Ishikawa (cell line): ENCODE results near the gene AP1M2.

Experiments used
- CEBPB ChIP-seq: IDR thresholded peaks from 2 replicates; pipeline ENCODE4 v1.6.1; 2012
- CREB1 ChIP-seq: IDR thresholded peaks from 2 replicates; pipeline ENCODE4 v1.6.1; 2012; ENCODE audit warnings: low read depth
- EGR1 ChIP-seq: IDR thresholded peaks from 2 replicates; pipeline ENCODE4 v1.6.1; 2012
- EP300 ChIP-seq: IDR thresholded peaks from 2 replicates; pipeline ENCODE4 v1.6.1; 2012; ENCODE audit warnings: borderline replicate concordance
- FOXM1 ChIP-seq: IDR thresholded peaks from 2 replicates; pipeline ENCODE4 v1.6.1; 2012; ENCODE audit warnings: low read depth, borderline replicate concordance
- MAX ChIP-seq: IDR thresholded peaks from 2 replicates; pipeline ENCODE4 v1.6.1; 2012
- NFIC ChIP-seq: IDR thresholded peaks from 2 replicates; pipeline ENCODE4 v1.6.1; 2012
- RAD21 ChIP-seq: IDR thresholded peaks from 2 replicates; pipeline ENCODE4 v1.6.1; 2012; ENCODE audit warnings: low read depth
- TAF1 ChIP-seq: IDR thresholded peaks from 2 replicates; pipeline ENCODE4 v1.6.1; 2012; ENCODE audit warnings: low read depth, mild to moderate bottlenecking
- TCF12 ChIP-seq: IDR thresholded peaks from 2 replicates; pipeline ENCODE4 v1.6.1; 2012; ENCODE audit warnings: low read depth
- TEAD4 ChIP-seq: IDR thresholded peaks from 2 replicates; pipeline ENCODE4 v1.6.1; 2012
- YY1 ChIP-seq: IDR thresholded peaks from 2 replicates; pipeline ENCODE4 v1.6.1; 2012; ENCODE audit warnings: low read depth
- ZBTB7A ChIP-seq: IDR thresholded peaks from 2 replicates; pipeline ENCODE4 v1.6.1; 2012; ENCODE audit warnings: low read depth
- TF ChIP-seq, protein P1 (sequence below): IDR thresholded peaks from 2 replicates; pipeline ENCODE4 v1.6.1; 2012; ENCODE audit warnings: low read depth, mild to moderate bottlenecking
- TF ChIP-seq, protein P2 (sequence below): IDR thresholded peaks from 2 replicates; pipeline ENCODE4 v1.6.1; 2012

AP1M2 gene

GRCh38 chr19:10574462-10574861 lies 12.7 kb downstream of the AP1M2 start:
- TF ChIP-seq TAF1 (no peak), CREB1 (no peak), NFIC (no peak), TCF12 (no peak), MAX (no peak), RAD21 (no peak), ZBTB7A (no peak), EP300 (no peak), TEAD4 (no peak), EGR1 (no peak), CEBPB (no peak)
- TF ChIP-seq, protein P1, sequence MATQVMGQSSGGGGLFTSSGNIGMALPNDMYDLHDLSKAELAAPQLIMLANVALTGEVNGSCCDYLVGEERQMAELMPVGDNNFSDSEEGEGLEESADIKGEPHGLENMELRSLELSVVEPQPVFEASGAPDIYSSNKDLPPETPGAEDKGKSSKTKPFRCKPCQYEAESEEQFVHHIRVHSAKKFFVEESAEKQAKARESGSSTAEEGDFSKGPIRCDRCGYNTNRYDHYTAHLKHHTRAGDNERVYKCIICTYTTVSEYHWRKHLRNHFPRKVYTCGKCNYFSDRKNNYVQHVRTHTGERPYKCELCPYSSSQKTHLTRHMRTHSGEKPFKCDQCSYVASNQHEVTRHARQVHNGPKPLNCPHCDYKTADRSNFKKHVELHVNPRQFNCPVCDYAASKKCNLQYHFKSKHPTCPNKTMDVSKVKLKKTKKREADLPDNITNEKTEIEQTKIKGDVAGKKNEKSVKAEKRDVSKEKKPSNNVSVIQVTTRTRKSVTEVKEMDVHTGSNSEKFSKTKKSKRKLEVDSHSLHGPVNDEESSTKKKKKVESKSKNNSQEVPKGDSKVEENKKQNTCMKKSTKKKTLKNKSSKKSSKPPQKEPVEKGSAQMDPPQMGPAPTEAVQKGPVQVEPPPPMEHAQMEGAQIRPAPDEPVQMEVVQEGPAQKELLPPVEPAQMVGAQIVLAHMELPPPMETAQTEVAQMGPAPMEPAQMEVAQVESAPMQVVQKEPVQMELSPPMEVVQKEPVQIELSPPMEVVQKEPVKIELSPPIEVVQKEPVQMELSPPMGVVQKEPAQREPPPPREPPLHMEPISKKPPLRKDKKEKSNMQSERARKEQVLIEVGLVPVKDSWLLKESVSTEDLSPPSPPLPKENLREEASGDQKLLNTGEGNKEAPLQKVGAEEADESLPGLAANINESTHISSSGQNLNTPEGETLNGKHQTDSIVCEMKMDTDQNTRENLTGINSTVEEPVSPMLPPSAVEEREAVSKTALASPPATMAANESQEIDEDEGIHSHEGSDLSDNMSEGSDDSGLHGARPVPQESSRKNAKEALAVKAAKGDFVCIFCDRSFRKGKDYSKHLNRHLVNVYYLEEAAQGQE = no peak

DNA sequence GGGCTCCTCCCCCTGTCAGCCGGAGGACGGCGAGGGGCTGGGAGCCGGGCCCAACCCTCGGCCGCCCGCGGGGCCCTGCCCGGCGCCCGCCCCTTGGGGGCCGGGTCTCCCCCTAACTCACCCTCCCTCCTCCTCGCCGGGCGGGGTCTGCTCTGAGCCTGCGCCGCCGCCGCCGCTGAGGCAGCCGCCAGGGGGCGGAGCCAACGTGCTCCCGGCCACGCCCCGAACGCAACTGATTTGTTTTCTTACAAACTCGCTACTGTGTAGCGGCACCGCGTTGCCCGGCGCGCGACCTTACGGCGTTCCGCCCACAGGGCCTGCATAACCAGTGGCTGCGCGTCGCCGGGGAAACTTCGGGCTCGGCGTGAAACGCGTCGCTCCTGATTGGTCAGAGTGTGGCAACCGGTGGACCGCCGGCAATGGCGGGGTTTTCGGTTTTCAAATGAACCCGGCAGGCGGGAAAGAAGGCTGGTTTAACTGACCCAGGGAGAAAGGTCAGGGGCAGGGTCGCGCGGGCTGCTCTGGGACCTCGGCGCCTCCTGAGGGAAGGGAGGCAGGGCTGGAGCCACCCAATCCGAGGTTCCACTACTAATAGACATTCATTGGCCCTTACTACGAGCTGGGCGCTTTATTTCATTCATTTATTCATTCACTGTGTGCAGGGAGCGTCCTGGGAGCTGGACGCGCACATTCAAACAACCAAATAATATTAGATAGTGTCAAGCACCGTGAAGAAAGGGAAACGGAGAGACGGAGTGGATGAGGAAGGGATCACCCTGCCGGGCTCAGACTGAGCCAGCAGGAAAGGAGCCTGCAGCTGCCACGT lies 18.1 kb downstream of the AP1M2 start, which contains the start of gene CDKN2D:
Gene CDKN2D, minus strand, starts transcription at position 154 of the 826 bp plus-strand sequence. CDS start 326 bp downstream, outside the sequence.
- TF ChIP-seq TAF1 (peak; percentile 49), RAD21 (no peak), CREB1 (0 out of 2 replicates have a peak, but pooled peaks have one; percentile 37), EP300 (no peak), ZBTB7A (no peak), CEBPB (no peak), NFIC (0 out of 2 replicates have a peak, but pooled peaks have one; percentile 4), YY1 (no peak), TCF12 (no peak), MAX (peak; percentile 67), TEAD4 (no peak), FOXM1 (no peak; the same call in 1 of the 2 replicates), EGR1 (no peak)
- TF ChIP-seq, protein P2, sequence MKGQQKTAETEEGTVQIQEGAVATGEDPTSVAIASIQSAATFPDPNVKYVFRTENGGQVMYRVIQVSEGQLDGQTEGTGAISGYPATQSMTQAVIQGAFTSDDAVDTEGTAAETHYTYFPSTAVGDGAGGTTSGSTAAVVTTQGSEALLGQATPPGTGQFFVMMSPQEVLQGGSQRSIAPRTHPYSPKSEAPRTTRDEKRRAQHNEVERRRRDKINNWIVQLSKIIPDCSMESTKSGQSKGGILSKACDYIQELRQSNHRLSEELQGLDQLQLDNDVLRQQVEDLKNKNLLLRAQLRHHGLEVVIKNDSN = no peak
- TF ChIP-seq, protein P1 = no peak

GRCh38 chr19:10568062-10568825 lies 18.9 kb downstream of the AP1M2 start:
- no peak for TF ChIP-seq TCF12
- no peak for TF ChIP-seq YY1
- TF ChIP-seq NFIC = no peak
- no peak for TF ChIP-seq TAF1

GRCh38 chr19:10567656-10568055 lies 19.5 kb downstream of the AP1M2 start:
- TF ChIP-seq EP300 (no peak), ZBTB7A (no peak), FOXM1 (no peak), TAF1 (no peak), TEAD4 (no peak), NFIC (no peak), YY1 (no peak)
- TF ChIP-seq, protein P2 = no peak
- TF ChIP-seq, protein P1 = no peak
